B cell (primary cell): ENCODE results near the gene TTLL8.

Experiments used
- EZH2 ChIP-seq: IDR thresholded peaks from 2 replicates; pipeline ENCODE4 v1.6.1; 2012; ENCODE audit warnings: borderline replicate concordance, low read depth, mild to moderate bottlenecking, moderate library complexity, low read length; ENCODE audit not compliant: insufficient read depth, poor library complexity, severe bottlenecking
- TF ChIP-seq, protein P1 (sequence below): fragments of 200-600 bp; IDR thresholded peaks from one replicate; pipeline ENCODE4 v1.8.0; 2022; ENCODE audit warnings: antibody characterized with exemption, mild to moderate bottlenecking

GRCh38 chr22:50063589-50064393 lies 5.7 kb upstream of the TTLL8 start:
- TF ChIP-seq, protein P1, sequence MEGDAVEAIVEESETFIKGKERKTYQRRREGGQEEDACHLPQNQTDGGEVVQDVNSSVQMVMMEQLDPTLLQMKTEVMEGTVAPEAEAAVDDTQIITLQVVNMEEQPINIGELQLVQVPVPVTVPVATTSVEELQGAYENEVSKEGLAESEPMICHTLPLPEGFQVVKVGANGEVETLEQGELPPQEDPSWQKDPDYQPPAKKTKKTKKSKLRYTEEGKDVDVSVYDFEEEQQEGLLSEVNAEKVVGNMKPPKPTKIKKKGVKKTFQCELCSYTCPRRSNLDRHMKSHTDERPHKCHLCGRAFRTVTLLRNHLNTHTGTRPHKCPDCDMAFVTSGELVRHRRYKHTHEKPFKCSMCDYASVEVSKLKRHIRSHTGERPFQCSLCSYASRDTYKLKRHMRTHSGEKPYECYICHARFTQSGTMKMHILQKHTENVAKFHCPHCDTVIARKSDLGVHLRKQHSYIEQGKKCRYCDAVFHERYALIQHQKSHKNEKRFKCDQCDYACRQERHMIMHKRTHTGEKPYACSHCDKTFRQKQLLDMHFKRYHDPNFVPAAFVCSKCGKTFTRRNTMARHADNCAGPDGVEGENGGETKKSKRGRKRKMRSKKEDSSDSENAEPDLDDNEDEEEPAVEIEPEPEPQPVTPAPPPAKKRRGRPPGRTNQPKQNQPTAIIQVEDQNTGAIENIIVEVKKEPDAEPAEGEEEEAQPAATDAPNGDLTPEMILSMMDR: no peak
- TF ChIP-seq EZH2: no peak
